Keratinocyte (primary cell): ENCODE data around the gene TMEM39B.

Experiments used
- EZH2 ChIP-seq: IDR thresholded peaks from one replicate; pipeline ENCODE4 v1.6.1; 2012; ENCODE audit warnings: inconsistent platforms, mild to moderate bottlenecking, low read length, moderate library complexity
- TF ChIP-seq, protein P1 (sequence below), 3 experiments: IDR thresholded peaks in 1 of 3; conservative IDR thresholded peaks in 1 of 3; optimal IDR thresholded peaks in 1 of 3; 2 replicates in 2 of 3; 3 replicates in 1 of 3; pipeline versions ENCODE3 to v1.5.1; 2011; ENCODE audit warnings: low read length in 3 of 3, mild to moderate bottlenecking in 3 of 3, moderate library complexity in 2 of 3, control low read depth in 1 of 3, inconsistent platforms in 1 of 3; ENCODE audit not compliant: insufficient read depth in 2 of 3; ENCODE audit errors: extremely low read depth in 1 of 3

DNA sequence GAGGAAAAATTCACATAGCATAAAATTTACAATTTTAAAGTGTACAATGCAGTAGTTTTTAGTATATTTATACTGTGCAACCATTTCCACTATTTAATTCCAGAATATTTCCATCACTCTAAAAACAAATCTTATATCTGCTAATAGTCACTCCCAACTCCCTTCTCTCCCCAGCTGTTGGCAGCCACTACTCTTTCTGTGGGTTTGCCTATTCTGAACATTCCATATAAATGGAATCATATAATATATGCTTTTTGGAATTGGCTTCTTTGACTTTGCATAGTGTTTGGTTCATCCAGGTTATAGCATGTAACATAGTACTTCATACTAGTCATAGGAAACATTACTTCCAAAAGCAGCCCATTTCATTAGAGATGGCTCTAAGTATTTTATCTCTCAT lies 25.0 kb upstream of the TMEM39B start:
- TF ChIP-seq, protein P1, sequence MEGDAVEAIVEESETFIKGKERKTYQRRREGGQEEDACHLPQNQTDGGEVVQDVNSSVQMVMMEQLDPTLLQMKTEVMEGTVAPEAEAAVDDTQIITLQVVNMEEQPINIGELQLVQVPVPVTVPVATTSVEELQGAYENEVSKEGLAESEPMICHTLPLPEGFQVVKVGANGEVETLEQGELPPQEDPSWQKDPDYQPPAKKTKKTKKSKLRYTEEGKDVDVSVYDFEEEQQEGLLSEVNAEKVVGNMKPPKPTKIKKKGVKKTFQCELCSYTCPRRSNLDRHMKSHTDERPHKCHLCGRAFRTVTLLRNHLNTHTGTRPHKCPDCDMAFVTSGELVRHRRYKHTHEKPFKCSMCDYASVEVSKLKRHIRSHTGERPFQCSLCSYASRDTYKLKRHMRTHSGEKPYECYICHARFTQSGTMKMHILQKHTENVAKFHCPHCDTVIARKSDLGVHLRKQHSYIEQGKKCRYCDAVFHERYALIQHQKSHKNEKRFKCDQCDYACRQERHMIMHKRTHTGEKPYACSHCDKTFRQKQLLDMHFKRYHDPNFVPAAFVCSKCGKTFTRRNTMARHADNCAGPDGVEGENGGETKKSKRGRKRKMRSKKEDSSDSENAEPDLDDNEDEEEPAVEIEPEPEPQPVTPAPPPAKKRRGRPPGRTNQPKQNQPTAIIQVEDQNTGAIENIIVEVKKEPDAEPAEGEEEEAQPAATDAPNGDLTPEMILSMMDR (optimal IDR thresholded peaks at IDR 0.05 in 1 of 3, IDR thresholded peaks at IDR 0.05 in 1 of 3, conservative IDR thresholded peaks at IDR 0.05 in 1 of 3; ENCODE audit: extremely low read depth in 1 of 3, insufficient read depth in 2 of 3, low read length in 3 of 3) = no peak
- no peak for TF ChIP-seq EZH2
